K562 (cell line): Measurements from ENCODE around the gene PCDH8.

Experiments used
- CEBPB ChIP-seq: fragments of 450-650 bp; IDR thresholded peaks from 2 replicates; pipeline ENCODE4 v1.6.1; 2016; ENCODE audit warnings: missing genetic modification characterization, missing compliant biosample characterization
- CTBP1 ChIP-seq: fragments of 450-650 bp; IDR thresholded peaks from 2 replicates; pipeline ENCODE4 v1.6.1; 2016; ENCODE audit warnings: borderline replicate concordance
- POLR2A ChIP-seq: fragments of 450-650 bp; conservative IDR thresholded peaks from 2 replicates; pipeline ENCODE4 v1.6.1; 2016
- RAD51 ChIP-seq: fragments of 450-650 bp; IDR thresholded peaks from 2 replicates; pipeline ENCODE4 v1.7.1; 2016; ENCODE audit warnings: low read depth, mild to moderate bottlenecking, borderline replicate concordance
- RFX5 ChIP-seq: IDR thresholded peaks from 2 replicates; pipeline ENCODE4 v1.6.1; 2011; ENCODE audit warnings: low read depth, mild to moderate bottlenecking, improper control_type of control experiment, low read length
- SIN3A ChIP-seq, 2 experiments: fragments of 150-350 bp in 1 of 2; IDR thresholded peaks; 2 replicates each; pipeline ENCODE4 v1.6.1; 2011 to 2016; ENCODE audit warnings: borderline replicate concordance in 2 of 2, low read depth in 2 of 2, low read length in 2 of 2, mild to moderate bottlenecking in 2 of 2, moderate library complexity in 2 of 2; ENCODE audit not compliant: control insufficient read depth in 1 of 2
- SP1 ChIP-seq: sonication (generic); formaldehyde crosslinking; IDR thresholded peaks from 2 replicates; pipeline ENCODE4 v1.8.1; 2022; ENCODE audit warnings: mild to moderate bottlenecking, missing genetic modification reagents
- TAL1 ChIP-seq: fragments of 450-650 bp; IDR thresholded peaks from 2 replicates; pipeline ENCODE4 v1.6.1; 2016; ENCODE audit warnings: mild to moderate bottlenecking
- TFAM ChIP-seq: fragments of 250-450 bp; sonication (Bioruptor Pico); conservative IDR thresholded peaks from 2 replicates; pipeline ENCODE4 v1.5.0; 2021; ENCODE audit warnings: mild to moderate bottlenecking, moderate library complexity
- ZNF76 ChIP-seq: fragments of 250-450 bp; sonication (Bioruptor Pico); IDR thresholded peaks from 2 replicates; pipeline ENCODE4 v1.4.0; 2020; ENCODE audit warnings: mild to moderate bottlenecking, moderate library complexity, borderline replicate concordance
- TF ChIP-seq, protein P1 (sequence below): fragments of 250-450 bp; sonication (Bioruptor Pico); IDR thresholded peaks from 2 replicates; pipeline ENCODE4 v1.8.0; 2021; ENCODE audit warnings: moderate library complexity, mild to moderate bottlenecking, inconsistent platforms
- TF ChIP-seq, protein P2 (sequence below), 3 experiments: IDR thresholded peaks in 2 of 3; conservative IDR thresholded peaks in 1 of 3; 2 replicates each; pipeline ENCODE4 v1.5.1; 2011 to 2012; ENCODE audit warnings: low read length in 3 of 3, mild to moderate bottlenecking in 3 of 3, control low read depth in 2 of 3, improper control_type of control experiment in 1 of 3, inconsistent platforms in 1 of 3, low read depth in 1 of 3, mixed read lengths in 1 of 3, moderate library complexity in 1 of 3; ENCODE audit not compliant: insufficient read depth in 2 of 3

DNA sequence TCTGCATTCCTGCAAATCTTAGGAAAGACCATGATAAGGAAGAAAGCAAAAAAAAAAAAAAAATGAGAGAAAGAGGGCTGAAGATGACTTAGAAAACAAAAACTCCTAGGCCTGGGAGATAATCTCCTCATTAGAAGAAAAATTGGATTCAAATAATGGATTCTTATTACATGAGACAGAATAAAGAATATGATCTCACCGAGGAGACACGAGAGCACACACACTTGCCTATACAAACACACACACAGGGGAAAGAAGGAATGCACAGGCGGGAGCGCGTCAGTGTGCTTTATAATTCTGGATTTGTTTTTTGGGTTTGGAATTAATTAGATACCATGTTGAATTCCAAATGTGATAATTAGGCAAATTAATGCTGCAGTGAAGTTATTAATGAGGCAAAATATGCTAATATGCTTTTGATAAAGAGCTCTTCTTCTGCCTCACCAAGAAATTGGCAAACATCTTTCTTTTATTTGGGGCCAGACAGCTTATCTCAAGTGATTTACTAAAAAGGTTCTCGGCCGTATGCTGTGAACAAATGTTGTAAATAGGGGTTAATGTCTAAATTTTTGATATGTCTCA, 36.1 kb upstream of the PCDH8 start:
- TF ChIP-seq, protein P1, sequence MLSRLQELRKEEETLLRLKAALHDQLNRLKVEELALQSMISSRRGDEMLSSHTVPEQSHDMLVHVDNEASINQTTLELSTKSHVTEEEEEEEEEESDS (CRISPR knock-in tag): no peak
- TF ChIP-seq, protein P2, sequence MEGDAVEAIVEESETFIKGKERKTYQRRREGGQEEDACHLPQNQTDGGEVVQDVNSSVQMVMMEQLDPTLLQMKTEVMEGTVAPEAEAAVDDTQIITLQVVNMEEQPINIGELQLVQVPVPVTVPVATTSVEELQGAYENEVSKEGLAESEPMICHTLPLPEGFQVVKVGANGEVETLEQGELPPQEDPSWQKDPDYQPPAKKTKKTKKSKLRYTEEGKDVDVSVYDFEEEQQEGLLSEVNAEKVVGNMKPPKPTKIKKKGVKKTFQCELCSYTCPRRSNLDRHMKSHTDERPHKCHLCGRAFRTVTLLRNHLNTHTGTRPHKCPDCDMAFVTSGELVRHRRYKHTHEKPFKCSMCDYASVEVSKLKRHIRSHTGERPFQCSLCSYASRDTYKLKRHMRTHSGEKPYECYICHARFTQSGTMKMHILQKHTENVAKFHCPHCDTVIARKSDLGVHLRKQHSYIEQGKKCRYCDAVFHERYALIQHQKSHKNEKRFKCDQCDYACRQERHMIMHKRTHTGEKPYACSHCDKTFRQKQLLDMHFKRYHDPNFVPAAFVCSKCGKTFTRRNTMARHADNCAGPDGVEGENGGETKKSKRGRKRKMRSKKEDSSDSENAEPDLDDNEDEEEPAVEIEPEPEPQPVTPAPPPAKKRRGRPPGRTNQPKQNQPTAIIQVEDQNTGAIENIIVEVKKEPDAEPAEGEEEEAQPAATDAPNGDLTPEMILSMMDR (IDR thresholded peaks at IDR 0.05 in 2 of 3, conservative IDR thresholded peaks at IDR 0.05 in 1 of 3; ENCODE audit: insufficient read depth in 2 of 3, low read depth in 1 of 3, low read length in 3 of 3): no peak
- TF ChIP-seq SP1 (no peak), RAD51 (no peak), CTBP1 (no peak), ZNF76 (no peak), TFAM (CRISPR knock-in tag) (no peak), TAL1 (no peak), POLR2A (no peak), RFX5 (no peak), CEBPB (tag) (no peak), SIN3A (IDR thresholded peaks at IDR 0.05; ENCODE audit: borderline replicate concordance in 2 of 2, control insufficient read depth in 1 of 2, low read depth in 2 of 2, low read length in 2 of 2) (no peak)
